HEK293 (cell line): Measurements from ENCODE around the gene BCL2L1.

ENCODE experiments used
- CTCF ChIA-PET: fragments of 350-600 bp; formaldehyde crosslinking; extraction: SDS; loops from one replicate; lab custom pipeline; 2021; ENCODE audit warnings: antibody characterized with exemption; lab: Yijun Ruan, JAX
- POLR2A ChIA-PET: fragments of 300-600 bp; formaldehyde crosslinking; extraction: SDS; loops from one replicate; lab custom pipeline; 2020; ENCODE audit warnings: antibody characterized with exemption, inconsistent platforms; lab: Yijun Ruan, JAX
- H3K27ac ChIP-seq: fragments of 200-500 bp; sonication (Bioruptor generic); 2 replicates; pipeline ENCODE4 v1.5.1; 2014; ENCODE audit warnings: low read depth, low read length, control low read depth, inconsistent platforms; ENCODE audit errors: extremely low read depth
- H3K36me3 ChIP-seq, 2 experiments: fragments of 200-500 bp in 1 of 2; sonication (Bioruptor generic) in 1 of 2; 1 replicate in 1 of 2; 2 replicates in 1 of 2; pipeline ENCODE4 v1.5.1; 2014 to 2017; ENCODE audit warnings: inconsistent platforms in 2 of 2, low read length in 2 of 2; ENCODE audit not compliant: control insufficient read depth in 2 of 2, insufficient read depth in 1 of 2
- H3K4me1 ChIP-seq: fragments of 200-500 bp; sonication (Bioruptor generic); 2 replicates; pipeline ENCODE4 v1.5.1; 2014; ENCODE audit warnings: mild to moderate bottlenecking, low read length, inconsistent platforms; ENCODE audit not compliant: control insufficient read depth, insufficient read depth
- H3K4me3 ChIP-seq: 2 replicates; pipeline ENCODE4 v1.5.1; 2011; ENCODE audit warnings: low read depth, mild to moderate bottlenecking, control low read depth, low read length, moderate library complexity
- H3K9me3 ChIP-seq: fragments of 200-500 bp; sonication (Bioruptor generic); 2 replicates; pipeline ENCODE4 v1.5.1; 2014; ENCODE audit warnings: low read depth, low read length, inconsistent platforms; ENCODE audit not compliant: control insufficient read depth, insufficient read depth
- GFI1B ChIP-seq: fragments of 450-650 bp; formaldehyde crosslinking; IDR thresholded peaks from 2 replicates; pipeline ENCODE4 v1.5.1; 2016; ENCODE audit warnings: missing biosample characterization, missing genetic modification characterization
- KLF7 ChIP-seq: fragments of 450-650 bp; formaldehyde crosslinking; IDR thresholded peaks from 2 replicates; pipeline ENCODE4 v1.5.1; 2016; ENCODE audit warnings: missing biosample characterization, missing genetic modification characterization, borderline replicate concordance
- MYNN ChIP-seq: fragments of 450-650 bp; formaldehyde crosslinking; IDR thresholded peaks from 2 replicates; pipeline ENCODE4 v1.5.1; 2016; ENCODE audit warnings: missing biosample characterization, missing genetic modification characterization, borderline replicate concordance
- PRDM10 ChIP-seq: fragments of 450-650 bp; formaldehyde crosslinking; IDR thresholded peaks from 2 replicates; pipeline ENCODE4 v1.5.1; 2016; ENCODE audit warnings: missing biosample characterization, missing genetic modification characterization
- SALL2 ChIP-seq: fragments of 450-650 bp; formaldehyde crosslinking; IDR thresholded peaks from 2 replicates; pipeline ENCODE4 v1.5.0; 2017; ENCODE audit warnings: missing biosample characterization, mild to moderate bottlenecking, missing genetic modification characterization, borderline replicate concordance
- SP7 ChIP-seq: fragments of 450-650 bp; formaldehyde crosslinking; IDR thresholded peaks from 2 replicates; pipeline ENCODE4 v1.5.1; 2016; ENCODE audit warnings: missing biosample characterization, missing genetic modification characterization
- ZBTB48 ChIP-seq: fragments of 450-650 bp; formaldehyde crosslinking; IDR thresholded peaks from 2 replicates; pipeline ENCODE4 v1.5.1; 2016; ENCODE audit warnings: missing biosample characterization, missing genetic modification characterization
- ZFP69B ChIP-seq: fragments of 450-650 bp; formaldehyde crosslinking; IDR thresholded peaks from 2 replicates; pipeline ENCODE4 v1.5.1; 2016; ENCODE audit warnings: missing biosample characterization, missing genetic modification characterization
- ZNF132 ChIP-seq: fragments of 450-650 bp; formaldehyde crosslinking; IDR thresholded peaks from 2 replicates; pipeline ENCODE4 v1.5.1; 2017; ENCODE audit warnings: missing biosample characterization, missing genetic modification characterization, borderline replicate concordance
- ZNF146 ChIP-seq: fragments of 450-650 bp; formaldehyde crosslinking; IDR thresholded peaks from 2 replicates; pipeline ENCODE4 v1.5.1; 2016; ENCODE audit warnings: missing biosample characterization, missing genetic modification characterization
- ZNF157 ChIP-seq: fragments of 450-650 bp; formaldehyde crosslinking; IDR thresholded peaks from 2 replicates; pipeline ENCODE4 v1.5.1; 2016; ENCODE audit warnings: missing biosample characterization, missing genetic modification characterization
- ZNF19 ChIP-seq: fragments of 450-650 bp; formaldehyde crosslinking; IDR thresholded peaks from 2 replicates; pipeline ENCODE4; 2016; ENCODE audit warnings: missing biosample characterization, missing genetic modification characterization, low read depth
- ZNF433 ChIP-seq: fragments of 450-650 bp; formaldehyde crosslinking; IDR thresholded peaks from 2 replicates; pipeline ENCODE4 v1.5.1; 2016; ENCODE audit warnings: missing biosample characterization, missing genetic modification characterization, low read depth
- ZNF514 ChIP-seq: fragments of 450-650 bp; formaldehyde crosslinking; IDR thresholded peaks from 2 replicates; pipeline ENCODE4 v1.5.1; 2016; ENCODE audit warnings: missing biosample characterization, missing genetic modification characterization
- ZNF560 ChIP-seq: fragments of 450-650 bp; formaldehyde crosslinking; IDR thresholded peaks from 2 replicates; pipeline ENCODE4 v1.5.1; 2017; ENCODE audit warnings: missing biosample characterization, missing genetic modification characterization, borderline replicate concordance
- ZNF623 ChIP-seq: fragments of 450-650 bp; formaldehyde crosslinking; IDR thresholded peaks from 2 replicates; pipeline ENCODE4 v1.5.1; 2016; ENCODE audit warnings: missing biosample characterization, missing genetic modification characterization
- ZNF654 ChIP-seq: fragments of 450-650 bp; formaldehyde crosslinking; IDR thresholded peaks from 2 replicates; pipeline ENCODE4 v1.5.1; 2016; ENCODE audit warnings: low read depth, missing biosample characterization, missing genetic modification characterization
- ZNF707 ChIP-seq: fragments of 450-650 bp; formaldehyde crosslinking; IDR thresholded peaks from 2 replicates; pipeline ENCODE4 v1.5.1; 2016; ENCODE audit warnings: missing biosample characterization, missing genetic modification characterization
- ZNF777 ChIP-seq: fragments of 450-650 bp; formaldehyde crosslinking; IDR thresholded peaks from 2 replicates; pipeline ENCODE4 v1.5.1; 2017; ENCODE audit warnings: missing biosample characterization, missing genetic modification characterization, borderline replicate concordance
- ZNF785 ChIP-seq: fragments of 450-650 bp; formaldehyde crosslinking; IDR thresholded peaks from 2 replicates; pipeline ENCODE4 v1.5.1; 2016; ENCODE audit warnings: missing biosample characterization, missing genetic modification characterization
- TF ChIP-seq, protein P1 (sequence below): fragments of 450-650 bp; formaldehyde crosslinking; conservative IDR thresholded peaks from 2 replicates; pipeline ENCODE4 v1.5.1; 2016; ENCODE audit warnings: low read depth, missing biosample characterization, missing genetic modification characterization
- TF ChIP-seq, protein P2 (sequence below): fragments of 450-650 bp; formaldehyde crosslinking; IDR thresholded peaks from 2 replicates; pipeline ENCODE4 v1.5.1; 2016; ENCODE audit warnings: missing biosample characterization, missing genetic modification characterization

Gene BCL2L1

DNA sequence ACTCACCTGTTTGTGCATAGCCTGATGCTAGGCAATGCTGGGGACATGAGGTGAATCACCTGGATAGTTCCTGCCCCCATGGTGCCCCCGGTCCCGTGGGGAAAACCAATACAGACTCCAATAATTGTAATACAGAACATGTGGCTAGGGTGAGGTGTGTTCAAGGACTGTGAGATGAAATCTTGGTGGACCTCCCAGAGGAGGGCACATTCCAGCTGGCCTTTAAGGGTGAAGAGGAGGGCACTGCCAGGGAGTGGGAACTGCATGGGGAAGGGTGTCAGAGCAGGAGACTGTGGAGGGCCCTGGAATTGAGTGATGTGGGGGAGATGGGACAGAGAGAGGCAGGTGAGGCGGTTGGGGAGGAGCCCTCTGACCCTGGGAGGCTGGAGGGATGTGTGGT, 82.4 kb downstream of the BCL2L1 start (continued):
- no peak for TF ChIP-seq PRDM10 (tag by site-specific recombination)
- TF ChIP-seq SP7 (tag by site-specific recombination): no peak
- TF ChIP-seq, all 188 proteins: peak for 0

GRCh38 chr20:31638816-31639215, 83.9 kb downstream of the BCL2L1 start:
- TF ChIP-seq ZNF654 (tag by site-specific recombination) (no peak), GFI1B (tag by site-specific recombination) (no peak), SALL2 (tag by site-specific recombination) (no peak), ZNF146 (no peak), ZNF785 (no peak), ZNF560 (no peak), ZBTB48 (tag by site-specific recombination) (no peak), MYNN (tag by site-specific recombination) (no peak), ZNF157 (tag by site-specific recombination) (no peak), ZNF777 (no peak), ZNF19 (tag by site-specific recombination) (no peak), ZNF433 (tag by site-specific recombination) (no peak), ZNF623 (tag by site-specific recombination) (no peak), ZNF707 (tag by site-specific recombination) (no peak), ZNF514 (tag by site-specific recombination) (no peak), KLF7 (no peak), ZFP69B (no peak), ZNF132 (tag by site-specific recombination) (no peak)
- TF ChIP-seq, protein P1, sequence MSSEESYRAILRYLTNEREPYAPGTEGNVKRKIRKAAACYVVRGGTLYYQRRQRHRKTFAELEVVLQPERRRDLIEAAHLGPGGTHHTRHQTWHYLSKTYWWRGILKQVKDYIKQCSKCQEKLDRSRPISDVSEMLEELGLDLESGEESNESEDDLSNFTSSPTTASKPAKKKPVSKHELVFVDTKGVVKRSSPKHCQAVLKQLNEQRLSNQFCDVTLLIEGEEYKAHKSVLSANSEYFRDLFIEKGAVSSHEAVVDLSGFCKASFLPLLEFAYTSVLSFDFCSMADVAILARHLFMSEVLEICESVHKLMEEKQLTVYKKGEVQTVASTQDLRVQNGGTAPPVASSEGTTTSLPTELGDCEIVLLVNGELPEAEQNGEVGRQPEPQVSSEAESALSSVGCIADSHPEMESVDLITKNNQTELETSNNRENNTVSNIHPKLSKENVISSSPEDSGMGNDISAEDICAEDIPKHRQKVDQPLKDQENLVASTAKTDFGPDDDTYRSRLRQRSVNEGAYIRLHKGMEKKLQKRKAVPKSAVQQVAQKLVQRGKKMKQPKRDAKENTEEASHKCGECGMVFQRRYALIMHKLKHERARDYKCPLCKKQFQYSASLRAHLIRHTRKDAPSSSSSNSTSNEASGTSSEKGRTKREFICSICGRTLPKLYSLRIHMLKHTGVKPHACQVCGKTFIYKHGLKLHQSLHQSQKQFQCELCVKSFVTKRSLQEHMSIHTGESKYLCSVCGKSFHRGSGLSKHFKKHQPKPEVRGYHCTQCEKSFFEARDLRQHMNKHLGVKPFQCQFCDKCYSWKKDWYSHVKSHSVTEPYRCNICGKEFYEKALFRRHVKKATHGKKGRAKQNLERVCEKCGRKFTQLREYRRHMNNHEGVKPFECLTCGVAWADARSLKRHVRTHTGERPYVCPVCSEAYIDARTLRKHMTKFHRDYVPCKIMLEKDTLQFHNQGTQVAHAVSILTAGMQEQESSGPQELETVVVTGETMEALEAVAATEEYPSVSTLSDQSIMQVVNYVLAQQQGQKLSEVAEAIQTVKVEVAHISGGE (tag by site-specific recombination): no peak
- TF ChIP-seq, protein P2, sequence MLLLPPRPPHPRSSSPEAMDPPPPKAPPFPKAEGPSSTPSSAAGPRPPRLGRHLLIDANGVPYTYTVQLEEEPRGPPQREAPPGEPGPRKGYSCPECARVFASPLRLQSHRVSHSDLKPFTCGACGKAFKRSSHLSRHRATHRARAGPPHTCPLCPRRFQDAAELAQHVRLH (tag by site-specific recombination): no peak
- TF ChIP-seq, all 188 proteins: peak for 0
- Histone ChIP-seq H3K27ac (no peak overlapping the region), H3K9me3 (no peaks in the 10 kb centered on the region), H3K4me3 (no peak overlapping the region), H3K36me3 (no peaks in the 10 kb centered on the region), H3K4me1 (no peaks in the 10 kb centered on the region)
- POLR2A ChIA-PET: interaction anchor here (0.6 kb wide), 1 partner anchor 18 kb away, joined by 3 read pairs; no protein-coding TSS in a partner anchor
- CTCF ChIA-PET: interaction anchor here (0.7 to 2.4 kb wide), 5 partner anchors 10 to 107 kb away, joined by 3 to 8 read pairs (median 4); no protein-coding TSS in a partner anchor
